GM21367 (cell line): ENCODE results near the gene CDK5R2.
A peak's percentile ranks its signal among the peaks of the same experiment; 100 is the strongest.
"Not testable (repeated sequence)": the region's sequence is repeated elsewhere in the genome, so short reads cannot be mapped to it uniquely, and the experiment has no call there.

Experiments
- ATAC-seq: cut with Tn5 transposase; IDR thresholded peaks from one replicate; pipeline ENCODE4 v1.9.1; 2021; ENCODE audit not compliant: unreplicated experiment

CDK5R2 gene

GRCh38 chr2:218959141-218959731 is at the start of gene CDK5R2:
Gene CDK5R2 (plus strand): TSS chr2:218959666. CDS start chr2:218959821, 155 bp downstream.
- peak; percentile 92 for ATAC-seq

- ATAC-seq, result no peak
Measured at GRCh38 chr2:218910741-218911140, 48.7 kb upstream of the CDK5R2 start.

GRCh38 chr2:218920504-218920903 is 39.0 kb upstream of the CDK5R2 start:
- ATAC-seq, result no peak

GRCh38 chr2:218924757-218925156 is 34.7 kb upstream of the CDK5R2 start:
- no peak for ATAC-seq

GRCh38 chr2:218925434-218925833 is 34.0 kb upstream of the CDK5R2 start:
- ATAC-seq, result no peak

GRCh38 chr2:218927422-218927821 is 32.0 kb upstream of the CDK5R2 start:
- ATAC-seq, result no peak

GRCh38 chr2:218927876-218928275 is 31.6 kb upstream of the CDK5R2 start:
- no peak for ATAC-seq

GRCh38 chr2:218930488-218930887 is 29.0 kb upstream of the CDK5R2 start:
- not testable (repeated sequence) for ATAC-seq

GRCh38 chr2:218931751-218932150 is 27.7 kb upstream of the CDK5R2 start:
- ATAC-seq, result not testable (repeated sequence)

- no peak for ATAC-seq
Measured at GRCh38 chr2:218944759-218945404, 14.6 kb upstream of the CDK5R2 start.

- ATAC-seq, result no peak
Measured at GRCh38 chr2:218946621-218947020, 12.8 kb upstream of the CDK5R2 start.

- ATAC-seq, result no peak
Measured at GRCh38 chr2:218952160-218952559, 7.3 kb upstream of the CDK5R2 start.

GRCh38 chr2:218953366-218953954 is 6.0 kb upstream of the CDK5R2 start:
- no peak for ATAC-seq

GRCh38 chr2:218954541-218955300 is 4.7 kb upstream of the CDK5R2 start:
- no peak for ATAC-seq

- ATAC-seq, result no peak
Measured at GRCh38 chr2:218956039-218956438, 3.4 kb upstream of the CDK5R2 start.

GRCh38 chr2:218957671-218958070 is 1.8 kb upstream of the CDK5R2 start:
- ATAC-seq, result no peak

GRCh38 chr2:218958276-218958675 is 1.2 kb upstream of the CDK5R2 start:
- ATAC-seq, result no peak

- no peak for ATAC-seq
Measured at GRCh38 chr2:218959761-218960308, 369 bp downstream of the CDK5R2 start.

- no peak for ATAC-seq
Measured at GRCh38 chr2:218960309-218961165, 1.1 kb downstream of the CDK5R2 start.

- no peak for ATAC-seq
Measured at GRCh38 chr2:218961229-218961628, 1.8 kb downstream of the CDK5R2 start.
